GM11168 (cell line): ENCODE measurements around the gene BSND.

ENCODE experiments used
- in situ Hi-C: fragments of 300-500 bp; cut with MboI; formaldehyde crosslinking; loops from one replicate; pipeline ENCODE4 v1.12.0; 2022; ENCODE audit warnings: low sequenced_read_pairs; ENCODE audit not compliant: unreplicated experiment

Gene BSND

GRCh38 chr1:54989968-54990810 lies 8.5 kb upstream of the BSND start:
- in situ Hi-C loops = no loop called here

GRCh38 chr1:54990916-54991315 lies 7.8 kb upstream of the BSND start:
- in situ Hi-C loops = no loop called here

GRCh38 chr1:54991939-54992338 lies 6.8 kb upstream of the BSND start:
- in situ Hi-C loops = no loop called here

GRCh38 chr1:54993140-54993539 lies 5.6 kb upstream of the BSND start:
- in situ Hi-C loops = no loop called here

- in situ Hi-C loops = no loop called here
These were observed 4.3 kb upstream of the BSND start for GRCh38 chr1:54994355-54994990.

- in situ Hi-C loops = loop anchor here (5.0 kb wide), 1 partner anchor 48 kb away; no protein-coding TSS in a partner anchor
These were observed 3.5 kb upstream of the BSND start for GRCh38 chr1:54995013-54995760.

- in situ Hi-C loops = loop anchor here (5.0 kb wide), 1 partner anchor 49 kb away; no protein-coding TSS in a partner anchor
These were observed 2.9 kb upstream of the BSND start for GRCh38 chr1:54995835-54996234.

GRCh38 chr1:54996359-54996868 lies 2.3 kb upstream of the BSND start:
- in situ Hi-C loops = loop anchor here (5.0 kb wide), 1 partner anchor 49 kb away; no protein-coding TSS in a partner anchor

GRCh38 chr1:54996869-54997710 lies 1.6 kb upstream of the BSND start:
- in situ Hi-C loops = loop anchor here (5.0 kb wide), 1 partner anchor 50 kb away; no protein-coding TSS in a partner anchor

- in situ Hi-C loops = loop anchor here (5.0 kb wide), 1 partner anchor 50 kb away; no protein-coding TSS in a partner anchor
These were observed 1.1 kb upstream of the BSND start for GRCh38 chr1:54997711-54997986.

GRCh38 chr1:54998100-54998499 lies 633 bp upstream of the BSND start:
- in situ Hi-C loops = loop anchor here (5.0 kb wide), 1 partner anchor 51 kb away; no protein-coding TSS in a partner anchor

GRCh38 chr1:55000110-55001085 lies 1.7 kb downstream of the BSND start:
- in situ Hi-C loops = loop anchor here (25.0 kb wide), 1 partner anchor 338 kb away; no protein-coding TSS in a partner anchor

GRCh38 chr1:55001311-55001710 lies 2.6 kb downstream of the BSND start:
- in situ Hi-C loops = loop anchor here (25.0 kb wide), 1 partner anchor 339 kb away; no protein-coding TSS in a partner anchor

GRCh38 chr1:55002686-55003085 lies 4.0 kb downstream of the BSND start:
- in situ Hi-C loops = loop anchor here (25.0 kb wide), 1 partner anchor 340 kb away; no protein-coding TSS in a partner anchor

- in situ Hi-C loops = loop anchor here (25.0 kb wide), 1 partner anchor 343 kb away; no protein-coding TSS in a partner anchor
These were observed 6.8 kb downstream of the BSND start for GRCh38 chr1:55005351-55006140.

- in situ Hi-C loops = loop anchor here (25.0 kb wide), 1 partner anchor 345 kb away; no protein-coding TSS in a partner anchor
These were observed 8.2 kb downstream of the BSND start for GRCh38 chr1:55006931-55007330.

GRCh38 chr1:55007625-55008024 lies 8.9 kb downstream of the BSND start:
- in situ Hi-C loops = loop anchor here (25.0 kb wide), 1 partner anchor 345 kb away; no protein-coding TSS in a partner anchor
